Measurements from ENCODE around the gene TICRR.

The TICRR gene

DNA sequence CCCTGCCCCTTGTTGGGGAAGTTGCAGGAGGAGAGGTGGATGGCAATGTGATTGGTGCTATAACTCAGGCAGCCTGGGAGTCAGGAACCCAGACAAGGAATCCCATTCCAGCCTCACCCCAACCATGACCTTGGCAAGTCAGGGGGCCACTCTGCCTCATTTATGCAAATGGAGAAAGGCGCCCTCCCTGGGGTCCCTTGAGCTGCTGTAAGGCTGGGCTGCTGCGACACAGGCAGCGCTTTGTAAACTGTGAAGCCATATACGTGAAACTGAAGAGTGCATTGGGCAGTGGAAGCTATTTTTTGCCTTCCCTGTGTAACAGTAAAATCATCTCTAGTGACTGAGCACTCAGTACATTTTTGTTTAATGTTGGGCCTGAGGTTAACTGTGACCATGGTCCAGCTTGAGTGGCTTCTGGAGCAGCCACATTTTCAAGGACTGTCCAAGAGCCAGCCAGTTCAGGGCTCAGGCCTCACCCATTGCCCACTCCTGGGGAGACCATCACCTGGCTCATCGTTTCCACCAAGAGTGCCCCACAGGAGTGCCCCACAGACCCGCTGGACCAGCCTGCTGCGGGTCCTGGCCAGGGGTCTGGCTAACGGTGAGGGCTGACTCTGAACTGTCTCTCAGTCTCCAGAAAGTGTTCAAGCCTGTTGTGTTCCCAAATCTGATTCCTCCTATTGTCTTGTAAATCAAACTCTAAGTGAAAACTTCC, 52.1 kb downstream of the TICRR start:
- no peak overlapping the region for H3K4me3 ChIP-seq (ENCODE audit: low read depth, low read length)

DNA sequence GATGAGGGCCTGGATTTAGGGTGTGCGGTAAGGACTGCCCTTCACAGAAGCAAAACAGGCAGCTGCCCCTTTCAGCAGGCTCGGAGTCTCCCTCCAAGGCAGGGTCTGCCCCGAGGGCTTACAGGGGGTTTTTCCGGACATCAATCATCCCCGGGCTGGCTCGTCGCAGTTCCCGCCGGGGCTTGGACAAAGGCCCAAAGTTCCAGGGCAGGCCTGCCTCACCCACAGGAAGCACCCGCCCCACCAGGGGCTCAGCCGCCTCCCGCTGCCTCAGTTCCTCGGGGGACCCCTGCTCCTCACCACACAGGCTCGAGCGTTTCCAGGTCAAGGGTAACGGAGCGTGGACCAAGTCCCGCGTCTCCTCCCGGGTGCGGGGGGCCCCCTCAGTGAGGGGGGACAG, 53.0 kb downstream of the TICRR start:
- no peak overlapping the region for H3K4me3 ChIP-seq (ENCODE audit: low read depth, low read length)

DNA sequence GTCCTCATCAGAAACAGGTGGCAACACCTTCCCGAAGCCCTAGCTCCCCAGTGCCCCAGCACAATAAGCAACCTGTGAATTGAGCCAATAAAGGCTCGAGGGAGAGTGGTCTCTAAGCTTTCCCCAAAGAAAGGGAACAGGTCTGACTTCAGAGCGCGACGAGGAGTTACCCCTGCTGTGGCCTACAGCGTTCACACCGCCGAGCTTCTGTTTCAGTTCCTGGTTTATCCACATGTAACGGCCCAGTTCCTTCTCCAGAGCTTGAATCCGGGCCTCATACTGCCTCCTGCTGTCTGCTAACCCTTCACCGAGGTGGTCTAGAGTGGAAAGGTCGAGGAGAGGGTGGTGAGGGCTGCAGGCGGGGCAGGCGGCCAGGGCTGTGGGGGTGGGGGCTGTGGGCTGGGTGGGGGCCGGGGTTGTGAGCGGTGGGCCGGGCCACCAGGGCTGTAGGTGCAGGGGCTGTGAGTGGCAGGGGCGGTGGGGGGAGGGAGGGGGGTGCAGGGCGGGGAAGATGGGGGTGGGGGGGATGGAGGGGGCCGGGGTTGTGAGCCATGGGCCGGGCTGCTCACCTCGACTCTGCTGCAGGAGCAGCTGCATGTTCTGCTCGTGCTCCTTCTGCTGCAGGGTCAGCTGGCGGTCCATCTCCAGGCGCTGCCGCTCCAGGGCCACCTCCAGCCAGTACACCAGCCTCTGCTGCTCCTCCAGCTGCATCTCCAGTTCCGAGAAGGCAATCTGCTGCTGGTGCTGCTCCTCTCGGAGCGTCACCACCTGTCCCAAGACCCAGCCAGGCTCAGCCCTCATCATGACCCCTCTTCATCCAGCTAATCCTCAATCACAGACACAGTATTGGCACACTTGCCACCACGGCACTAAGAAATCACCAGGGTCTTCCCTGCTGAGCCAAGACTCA, 53.8 kb downstream of the TICRR start:
- no peak overlapping the region for H3K4me3 ChIP-seq (ENCODE audit: low read depth, low read length)

DNA sequence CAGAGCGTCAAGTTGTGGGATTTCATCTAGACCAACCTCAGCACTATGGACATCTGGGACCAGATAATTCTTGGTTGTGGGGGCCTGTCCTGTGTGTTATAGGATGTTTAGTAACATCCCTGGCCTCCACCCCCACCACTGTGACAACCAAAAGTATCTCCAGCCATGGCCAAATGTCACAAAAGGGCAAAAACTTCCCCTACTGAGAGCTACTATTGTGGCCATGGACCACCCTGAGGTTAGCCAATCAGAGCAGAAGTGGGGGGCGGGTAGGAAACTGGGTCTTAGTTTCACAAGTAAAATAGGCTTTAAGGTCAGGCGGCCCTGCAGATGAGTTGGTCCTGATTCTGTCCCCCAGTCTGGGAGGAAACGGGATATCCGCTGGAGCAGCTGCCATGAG, 54.6 kb downstream of the TICRR start:
- no peak overlapping the region for H3K4me3 ChIP-seq (ENCODE audit: low read depth, low read length)

DNA sequence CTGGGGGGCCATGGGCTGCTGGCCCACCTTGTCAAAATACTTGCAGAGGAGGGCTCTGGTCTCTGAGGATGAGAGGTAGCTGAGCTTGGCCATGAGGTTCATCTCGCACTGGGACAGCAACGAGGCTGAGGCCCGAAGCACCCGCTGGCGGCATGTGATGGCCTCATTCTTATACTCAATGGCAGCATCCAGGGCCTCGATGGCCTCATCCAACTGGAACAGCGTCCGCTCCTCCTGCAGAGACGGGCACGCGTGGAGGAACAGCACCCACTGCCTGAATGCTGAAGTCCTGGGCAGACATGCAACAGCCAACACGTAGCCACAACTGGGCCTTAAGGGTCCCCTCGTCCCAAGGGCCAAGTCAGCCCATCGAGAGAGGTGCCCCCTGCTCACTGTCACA, 55.0 kb downstream of the TICRR start:
- H3K4me3 ChIP-seq (ENCODE audit: low read depth, low read length) = no peak overlapping the region

DNA sequence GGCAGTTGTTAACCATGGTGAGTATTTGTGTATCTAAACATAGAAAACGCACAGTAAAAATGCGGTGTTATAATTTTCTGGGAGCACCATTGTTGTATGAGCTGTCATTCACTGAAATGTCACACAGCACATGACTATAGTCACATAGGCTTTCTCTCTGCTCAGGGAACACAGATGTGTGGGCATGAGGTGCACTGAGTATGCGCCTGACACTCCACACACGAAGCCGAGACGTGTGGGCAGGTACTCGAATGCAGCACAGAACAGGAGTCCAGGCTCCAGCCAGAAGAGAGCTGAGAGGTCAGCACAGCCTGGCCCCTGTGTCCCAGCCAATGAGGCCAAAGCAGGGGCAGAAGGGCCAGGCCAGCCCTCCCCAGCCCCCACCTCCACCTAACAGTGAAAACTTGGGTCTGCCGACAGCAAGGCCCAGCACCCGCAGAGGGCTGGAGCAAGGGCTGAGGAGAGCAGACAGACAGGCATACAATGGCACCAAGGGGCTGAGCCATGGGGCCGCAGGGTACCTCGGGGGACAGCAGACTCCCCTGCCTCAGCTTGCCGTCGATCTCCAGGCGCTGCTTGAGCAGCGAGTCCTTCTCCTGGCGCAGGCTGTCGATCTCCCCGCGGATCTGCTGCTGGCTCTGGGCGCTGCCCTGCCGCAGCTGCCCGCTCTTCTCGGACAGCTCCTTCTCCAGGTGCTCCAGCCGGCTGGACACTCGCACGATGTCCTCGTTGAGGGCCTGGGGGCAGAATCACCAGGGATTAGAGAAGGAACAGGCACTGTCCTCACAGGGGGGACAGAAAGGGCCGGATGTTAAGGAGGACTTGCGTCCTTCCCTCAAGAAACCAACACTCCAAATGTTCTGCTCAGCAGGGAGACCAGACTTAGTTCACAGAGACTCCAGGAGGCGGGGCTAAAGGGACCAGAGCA, 56.0 kb downstream of the TICRR start:
- no peak overlapping the region for H3K4me3 ChIP-seq (ENCODE audit: low read depth, low read length)

DNA sequence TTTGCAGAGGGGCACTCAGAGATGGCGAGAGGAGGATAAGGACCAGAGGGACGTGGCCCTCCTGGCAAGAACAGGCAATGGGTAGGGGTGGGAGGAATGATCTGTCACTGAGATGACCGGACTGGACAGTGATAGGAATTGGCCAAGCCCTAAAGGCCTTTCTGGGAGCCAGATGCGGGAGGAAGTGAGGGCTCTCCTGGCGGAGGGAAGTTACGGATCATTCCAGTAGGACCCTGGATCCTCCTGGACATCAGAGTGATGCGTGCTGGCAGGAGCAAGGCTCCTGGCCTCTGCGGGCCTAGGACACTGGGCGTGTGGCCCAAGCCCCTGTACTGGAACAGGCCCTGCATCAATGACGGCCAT, 56.6 kb downstream of the TICRR start:
- H3K4me3 ChIP-seq (ENCODE audit: low read depth, low read length) = no peak overlapping the region

DNA sequence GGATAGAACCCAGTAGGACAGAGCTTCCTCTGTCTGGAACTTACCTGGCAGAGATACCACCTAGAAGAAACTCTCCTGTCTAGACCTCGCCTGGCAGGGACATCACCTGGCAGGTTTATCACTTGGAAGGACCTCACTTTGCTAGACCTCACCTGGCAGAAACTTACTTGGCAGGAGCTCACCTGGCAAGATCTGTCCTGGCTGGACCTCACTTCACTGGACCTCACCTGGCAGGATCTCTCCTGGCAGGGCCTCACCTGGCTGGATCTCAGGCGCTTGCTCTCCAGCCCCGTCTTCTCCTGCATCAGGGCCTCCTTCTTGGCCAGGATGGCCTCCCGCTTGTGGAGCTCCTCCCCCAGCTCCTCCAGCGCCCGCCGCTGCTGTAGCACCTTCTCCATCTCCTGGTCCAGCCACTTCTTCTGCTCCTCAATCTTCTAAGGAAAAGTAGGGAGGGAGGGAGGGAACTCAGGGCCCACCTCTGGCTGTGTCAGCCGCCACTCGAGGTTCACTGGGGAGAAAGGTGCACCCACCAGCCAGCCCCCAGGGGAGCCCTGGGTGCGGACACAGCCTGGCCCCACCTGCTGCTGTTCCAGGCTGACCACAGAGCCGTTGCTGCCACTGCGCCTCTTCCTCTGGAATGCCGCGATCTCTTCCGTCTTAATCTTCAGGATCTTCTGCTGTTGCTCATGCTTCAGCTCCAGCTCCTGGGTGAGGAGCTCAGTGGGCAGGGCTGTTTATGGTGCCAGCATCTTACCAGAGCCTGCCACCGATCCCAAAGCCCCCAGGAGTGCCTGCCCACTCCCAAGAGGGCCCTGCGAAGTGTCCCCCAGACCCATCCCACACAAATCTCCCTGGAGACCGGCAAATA, 57.5 kb downstream of the TICRR start:
- no peak overlapping the region for H3K4me3 ChIP-seq (ENCODE audit: low read depth, low read length)

DNA sequence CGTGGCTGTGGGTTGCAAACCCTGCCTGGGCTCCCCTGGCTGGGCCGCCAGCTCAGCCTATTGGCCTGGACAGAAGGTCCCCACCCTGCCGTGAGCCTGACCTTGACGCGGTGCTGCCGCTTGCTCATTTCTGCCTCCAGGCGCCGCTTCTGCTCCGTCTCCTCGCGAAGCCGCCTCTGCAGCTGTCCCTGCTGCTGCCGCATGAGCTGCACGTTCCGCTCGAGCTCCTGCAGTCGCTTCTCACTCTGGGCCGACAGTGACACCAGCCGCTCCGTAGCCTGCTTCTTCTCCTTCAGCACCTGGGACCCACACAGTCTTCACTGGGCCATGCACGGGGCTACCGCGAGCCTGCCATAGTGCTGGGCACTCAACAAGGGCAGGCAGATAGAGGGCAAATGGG, 58.3 kb downstream of the TICRR start:
- H3K4me3 ChIP-seq (ENCODE audit: low read depth, low read length) = no peak overlapping the region

DNA sequence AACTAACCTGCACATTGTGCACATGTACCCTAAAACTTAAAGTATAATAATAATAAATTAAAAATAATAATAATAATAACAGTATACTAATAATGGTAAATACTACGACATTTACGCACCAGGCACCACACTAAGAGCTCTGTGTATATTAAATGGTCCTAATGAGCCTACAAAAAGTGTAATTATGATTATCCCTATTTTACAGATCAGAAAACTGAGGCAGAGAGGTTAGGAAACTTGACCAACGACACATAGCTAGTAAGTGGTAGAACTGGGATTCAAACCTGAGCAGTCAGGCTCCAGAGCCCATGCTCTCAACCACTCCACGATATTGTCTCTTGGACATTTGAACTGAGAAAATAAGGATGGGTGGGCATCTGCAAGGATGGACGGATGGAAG, 65.0 kb downstream of the TICRR start:
- H3K4me3 ChIP-seq (ENCODE audit: low read depth, low read length) = no peak overlapping the region

DNA sequence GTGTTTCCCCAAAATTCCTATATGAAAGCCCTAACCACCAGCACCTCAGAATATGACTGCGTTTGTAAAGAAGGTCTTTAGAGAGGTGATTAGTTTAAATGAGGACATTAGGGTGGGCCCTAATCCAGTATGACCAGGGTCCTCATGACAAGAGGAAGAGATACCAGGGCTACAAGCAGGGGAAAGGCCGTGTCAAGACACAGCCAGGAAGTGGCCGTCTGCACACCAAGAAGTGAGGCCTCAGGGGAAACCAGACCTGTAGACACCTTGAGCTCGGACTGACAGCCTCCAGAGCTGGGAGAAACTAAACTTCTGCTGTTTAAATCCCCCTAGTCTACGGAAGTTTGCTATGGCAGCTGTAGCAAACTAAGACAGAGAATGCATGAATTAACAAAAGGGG, 65.8 kb downstream of the TICRR start:
- H3K4me3 ChIP-seq (ENCODE audit: low read depth, low read length) = no peak overlapping the region

DNA sequence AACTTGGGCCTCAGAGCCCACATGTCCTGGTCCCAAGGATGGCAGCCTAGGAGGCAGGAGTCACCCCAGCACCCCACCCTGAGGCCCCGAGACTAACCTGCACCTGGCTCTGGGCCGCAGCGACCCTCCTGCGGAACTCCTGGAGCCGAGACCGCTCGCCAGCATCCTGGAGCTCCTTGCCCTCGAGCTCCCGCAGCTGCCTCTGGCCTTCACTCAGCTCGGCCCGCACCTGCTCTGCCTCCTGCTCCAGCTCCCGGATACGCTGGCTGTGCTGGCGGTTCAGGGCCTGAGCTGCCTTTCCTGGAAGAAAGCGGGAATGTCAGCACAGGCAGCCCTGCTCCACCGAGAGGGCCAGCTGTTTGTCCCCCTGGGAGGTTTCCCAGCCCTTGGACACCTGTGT, 66.8 kb downstream of the TICRR start:
- no peak overlapping the region for H3K4me3 ChIP-seq (ENCODE audit: low read depth, low read length)

DNA sequence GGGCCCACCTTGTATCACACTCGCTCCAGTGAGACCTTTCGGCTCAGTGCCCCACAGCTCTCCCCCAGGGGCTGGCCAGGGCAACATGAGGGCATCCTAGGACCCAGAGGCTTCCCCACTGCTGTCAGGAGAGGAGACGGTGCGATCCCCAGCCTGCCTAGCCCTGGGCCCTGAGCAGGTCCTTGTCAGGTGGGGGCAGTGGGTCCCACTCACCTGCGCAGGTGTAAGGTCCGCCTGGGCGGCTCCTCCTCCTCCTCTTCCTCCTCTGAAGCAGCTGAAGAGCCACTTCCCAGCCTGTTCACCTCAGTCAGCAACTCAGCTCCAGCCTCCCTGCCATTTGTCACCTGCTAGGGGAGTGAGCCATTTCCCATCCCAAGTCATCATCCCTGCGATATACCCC, 70.4 kb downstream of the TICRR start:
- H3K4me3 ChIP-seq (ENCODE audit: low read depth, low read length) = no peak overlapping the region

DNA sequence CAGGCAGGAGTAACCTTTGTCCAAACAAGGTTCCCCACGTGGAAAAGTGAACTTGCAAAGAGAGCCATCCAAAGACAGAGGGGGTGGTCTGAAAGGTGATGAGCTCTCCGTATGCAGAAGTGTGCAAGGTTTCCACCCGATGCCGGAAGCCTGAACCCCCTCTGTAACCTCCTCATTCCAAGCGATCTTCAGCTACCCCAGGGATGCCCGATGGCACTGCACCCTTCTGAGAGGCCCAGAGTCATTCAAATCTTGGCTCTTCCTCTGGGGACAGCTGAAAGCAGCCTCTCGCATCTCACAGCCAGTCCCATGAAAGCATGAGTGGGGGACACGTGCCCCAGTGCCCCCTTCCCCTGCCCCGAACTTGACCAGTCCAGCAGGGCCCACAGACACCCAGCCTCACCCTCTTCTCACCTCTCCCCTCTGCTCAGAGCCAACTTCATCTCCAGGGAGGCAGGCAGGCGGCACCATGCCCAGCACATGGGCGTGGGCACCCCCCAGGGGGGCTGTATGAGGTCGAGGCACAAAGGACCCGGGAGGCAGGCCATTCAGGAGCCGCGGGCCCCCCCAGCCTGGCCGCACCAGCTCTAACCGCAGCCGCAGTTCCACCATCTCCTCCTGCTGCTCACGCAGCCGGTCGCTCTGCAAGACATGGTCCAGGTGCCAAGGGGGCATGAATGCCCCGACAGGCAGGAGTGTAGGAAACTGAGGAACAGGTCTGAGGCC, 71.3 kb downstream of the TICRR start:
- H3K4me3 ChIP-seq (ENCODE audit: low read depth, low read length) = no peak overlapping the region

DNA sequence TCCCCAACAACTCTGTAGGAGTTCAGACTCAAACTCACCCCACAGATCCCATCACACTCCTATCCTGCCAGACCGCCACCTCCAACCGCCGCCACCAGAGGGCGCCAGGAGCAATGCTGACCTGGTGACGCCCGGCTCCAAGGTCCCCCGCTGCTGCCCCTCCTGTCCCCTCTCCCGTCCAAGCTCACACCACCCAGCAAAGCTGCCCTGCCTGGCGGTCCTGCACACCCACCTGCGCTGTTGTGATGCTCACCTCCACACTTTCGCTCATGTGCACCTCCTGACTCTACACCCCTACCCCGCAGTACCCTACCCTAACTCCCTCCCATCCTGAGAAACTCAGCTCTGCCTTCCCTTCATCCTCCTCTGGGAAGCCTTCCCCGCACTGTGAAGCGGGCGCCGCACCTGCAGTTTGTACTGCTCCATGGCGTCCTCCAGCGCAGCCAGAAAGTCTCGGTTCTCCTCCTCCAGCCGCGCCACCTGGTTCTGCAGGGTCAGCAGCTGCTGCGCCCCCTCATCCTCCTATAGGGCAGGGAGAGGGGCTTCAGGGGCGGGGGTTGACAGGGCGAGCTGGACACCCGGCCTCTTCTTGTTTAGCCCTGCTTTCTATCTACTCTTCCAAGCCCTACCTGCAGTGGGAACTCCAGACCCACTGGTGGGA, 72.1 kb downstream of the TICRR start:
- H3K4me3 ChIP-seq (ENCODE audit: low read depth, low read length) = no peak overlapping the region

DNA sequence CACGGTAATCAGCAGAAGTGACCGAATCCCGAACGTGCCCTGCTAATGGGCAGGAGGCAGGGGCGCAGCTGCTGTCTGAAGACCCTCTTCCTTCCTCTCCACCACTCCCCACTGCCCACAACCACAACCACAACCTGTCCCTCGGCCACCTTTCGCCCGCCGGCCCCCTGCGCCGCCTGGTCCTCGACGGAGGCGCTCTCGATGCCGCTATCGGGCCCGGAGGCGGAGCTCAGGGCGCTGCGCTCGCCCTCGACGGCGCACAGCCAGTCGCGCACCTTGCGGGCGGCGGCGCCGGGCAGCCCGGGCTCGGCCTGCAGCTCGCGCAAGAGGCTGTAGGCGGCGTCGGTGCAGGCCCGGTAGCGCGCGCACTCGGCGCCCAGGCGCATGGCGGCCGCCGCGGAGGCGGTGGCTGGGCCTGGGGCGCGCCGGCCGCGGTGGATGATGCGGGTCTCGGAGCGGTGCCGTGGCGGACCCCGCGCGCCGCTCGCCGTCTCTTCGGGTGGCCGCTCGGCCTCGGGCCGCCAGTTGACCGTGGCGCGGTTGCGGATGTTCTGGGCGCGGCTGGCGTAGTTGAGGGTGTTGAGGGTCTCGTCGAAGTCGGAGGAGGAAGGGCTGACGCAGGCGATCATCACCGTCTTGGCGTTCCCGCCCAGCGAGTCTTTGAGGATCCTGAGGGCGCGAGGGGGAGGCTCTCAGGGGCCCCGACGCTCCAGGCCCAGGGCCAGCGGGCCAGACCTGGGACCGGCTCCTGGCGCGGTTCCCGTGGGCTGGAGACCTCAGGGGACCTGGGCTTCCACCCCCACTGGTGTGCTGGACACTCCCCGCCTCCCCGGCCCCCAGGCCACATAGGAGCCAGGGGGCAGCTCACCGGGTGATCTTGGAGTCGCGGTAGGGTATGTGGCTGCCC, 73.1 kb downstream of the TICRR start:
- H3K4me3 ChIP-seq (ENCODE audit: low read depth, low read length) = no peak overlapping the region

DNA sequence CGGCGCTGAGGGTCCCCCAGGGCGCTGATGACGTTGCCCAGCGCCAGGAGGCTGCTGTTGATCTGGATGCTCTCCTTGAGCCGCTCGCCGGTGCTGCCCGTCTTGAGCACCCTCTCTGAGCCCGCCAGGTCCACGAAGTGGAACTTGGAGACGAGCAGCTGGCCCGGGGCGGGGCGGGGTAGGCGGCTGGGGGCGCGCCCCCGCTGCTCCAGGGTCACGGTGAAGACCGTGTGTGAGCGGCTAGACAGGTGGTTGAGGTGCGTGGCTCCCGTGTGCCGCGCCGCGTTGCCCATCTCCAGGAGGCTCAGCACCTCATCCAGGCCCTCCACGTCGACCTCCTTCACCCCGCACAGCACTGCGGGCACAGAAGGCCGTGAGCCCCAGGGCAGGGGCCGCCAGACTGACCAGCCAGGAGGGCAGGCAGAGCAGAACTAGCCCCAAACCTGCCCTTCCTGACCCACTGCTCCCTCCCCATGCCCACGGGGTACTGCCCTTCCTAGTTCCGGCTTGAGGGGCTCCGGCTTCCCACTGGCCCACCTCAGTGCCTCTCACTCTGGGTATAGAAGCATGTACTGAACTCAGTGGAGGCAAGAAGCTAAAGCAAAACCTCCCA, 73.8 kb downstream of the TICRR start:
- H3K4me3 ChIP-seq (ENCODE audit: low read depth, low read length) = no peak overlapping the region

DNA sequence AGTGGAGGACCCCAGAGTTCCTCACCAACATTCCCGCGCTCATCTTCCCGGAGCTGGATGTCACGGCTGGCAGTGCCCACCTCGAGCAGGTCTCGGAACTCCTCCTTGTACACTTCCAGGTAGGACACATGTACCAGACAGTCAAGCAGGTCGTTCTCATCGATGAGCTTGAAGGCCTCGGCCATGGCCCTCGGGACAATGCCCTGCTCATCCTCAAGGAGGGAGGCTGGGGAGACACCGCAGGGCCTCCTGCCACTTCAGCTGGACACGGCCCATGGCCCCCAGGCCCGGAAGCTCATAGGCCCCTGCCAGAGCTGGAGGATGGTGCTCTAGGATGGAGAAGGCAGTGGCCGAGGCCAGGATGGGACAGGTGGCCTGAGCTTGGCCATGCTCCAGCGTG, 74.4 kb downstream of the TICRR start:
- no peak overlapping the region for H3K4me3 ChIP-seq (ENCODE audit: low read depth, low read length)
